ENCODE results near the gene SPEM1.

The SPEM1 gene

DNA sequence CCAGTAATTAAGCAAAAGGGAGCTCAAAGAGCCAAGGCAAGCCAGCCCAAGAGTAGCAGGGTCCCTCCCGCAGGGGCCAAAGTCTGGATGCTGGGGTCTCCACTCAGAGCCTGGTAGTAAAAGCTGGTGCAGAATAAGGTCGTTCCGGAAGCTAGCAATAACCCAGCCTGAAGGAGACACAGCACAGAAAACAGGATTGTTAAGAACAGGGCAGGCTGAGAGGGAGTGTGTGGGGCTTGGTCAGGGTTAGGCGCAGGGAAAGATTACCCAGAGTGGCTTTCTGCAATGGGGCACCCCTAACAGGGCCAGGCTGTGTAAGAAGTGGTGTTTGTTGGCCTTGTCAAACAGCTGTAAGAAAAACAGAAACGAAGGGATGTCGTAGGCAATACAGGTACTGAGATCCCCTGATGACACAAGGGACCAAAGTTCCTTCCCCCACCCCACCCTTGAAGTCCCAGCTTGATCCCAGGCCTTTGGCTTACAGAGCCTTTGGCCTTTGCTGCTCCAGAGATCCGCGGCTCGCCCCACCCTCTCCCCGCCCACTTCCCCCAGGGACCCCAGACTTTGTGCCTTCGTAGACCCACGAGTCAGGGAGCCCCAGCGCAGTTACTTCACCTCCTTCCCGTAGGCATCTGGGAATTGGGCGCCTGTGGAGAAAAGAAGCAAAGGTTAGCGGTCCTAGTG is 16.9 kb upstream of the SPEM1 start:
- no peak for TF ChIP-seq CTCF (IDR thresholded peaks at IDR 0.05; ENCODE audit: extremely low read depth, missing control alignments)
- DNase-seq (ENCODE audit: low spot score), result no peak

DNA sequence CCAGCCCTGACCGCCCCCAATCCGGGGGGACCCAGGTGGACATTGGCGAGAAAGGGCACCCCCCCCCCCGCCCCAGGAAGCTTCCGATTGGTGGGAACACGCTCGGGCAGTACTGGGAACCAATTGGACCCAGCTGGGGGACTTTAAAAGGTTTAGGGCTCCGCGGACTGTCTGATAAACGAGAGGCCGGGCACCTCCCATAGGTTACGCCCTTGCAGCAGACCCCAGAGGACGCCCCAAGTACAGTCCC is 16.5 kb upstream of the SPEM1 start:
- no peak for DNase-seq (ENCODE audit: low spot score)
- TF ChIP-seq CTCF (IDR thresholded peaks at IDR 0.05; ENCODE audit: extremely low read depth, missing control alignments), result no peak

DNA sequence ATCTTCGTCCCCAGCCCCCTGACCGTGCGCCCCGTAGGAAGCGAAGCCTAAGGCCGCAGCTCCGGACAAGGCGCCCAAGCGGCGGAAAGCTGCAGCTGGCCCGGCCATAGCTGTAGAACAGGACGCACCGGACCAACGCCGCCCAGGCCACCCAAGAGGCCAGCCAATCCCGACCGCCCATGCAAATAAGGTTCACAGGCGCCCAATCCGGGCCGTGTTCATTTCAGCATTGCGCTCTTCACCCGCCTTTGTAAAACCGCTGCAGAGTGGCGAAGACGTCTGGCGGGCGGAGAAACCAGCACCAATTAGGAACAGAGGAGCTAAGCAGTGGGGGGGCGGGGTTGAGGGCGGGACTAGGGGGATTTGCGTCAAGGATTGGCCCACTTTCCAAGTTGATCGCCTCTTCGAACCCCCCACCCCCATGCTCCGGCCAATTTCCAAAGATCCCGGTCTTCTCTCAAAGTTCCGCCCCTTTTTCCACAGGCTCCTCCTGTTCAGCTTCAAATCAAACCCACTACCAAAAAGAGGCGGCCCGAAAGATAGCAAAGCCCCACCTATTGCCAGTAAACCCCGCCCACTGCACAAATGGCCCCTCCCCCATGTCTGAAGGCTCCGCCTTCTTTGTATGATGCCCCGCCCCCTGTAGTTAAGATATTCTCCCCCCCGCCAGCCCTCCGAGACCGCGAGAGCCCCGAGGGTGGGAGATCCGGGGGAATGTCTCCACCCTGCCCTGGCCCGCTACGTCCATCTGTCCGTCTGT is 16.0 kb upstream of the SPEM1 start, which contains the start of gene TMEM256:
TSS of gene TMEM256 (minus strand) at position 121 of the 760 bp plus-strand sequence. CDS start at position 108, 13 bp downstream.
- TF ChIP-seq CTCF (IDR thresholded peaks at IDR 0.05; ENCODE audit: extremely low read depth, missing control alignments), result no peak
- peak; percentile 97 for DNase-seq (ENCODE audit: low spot score)

DNA sequence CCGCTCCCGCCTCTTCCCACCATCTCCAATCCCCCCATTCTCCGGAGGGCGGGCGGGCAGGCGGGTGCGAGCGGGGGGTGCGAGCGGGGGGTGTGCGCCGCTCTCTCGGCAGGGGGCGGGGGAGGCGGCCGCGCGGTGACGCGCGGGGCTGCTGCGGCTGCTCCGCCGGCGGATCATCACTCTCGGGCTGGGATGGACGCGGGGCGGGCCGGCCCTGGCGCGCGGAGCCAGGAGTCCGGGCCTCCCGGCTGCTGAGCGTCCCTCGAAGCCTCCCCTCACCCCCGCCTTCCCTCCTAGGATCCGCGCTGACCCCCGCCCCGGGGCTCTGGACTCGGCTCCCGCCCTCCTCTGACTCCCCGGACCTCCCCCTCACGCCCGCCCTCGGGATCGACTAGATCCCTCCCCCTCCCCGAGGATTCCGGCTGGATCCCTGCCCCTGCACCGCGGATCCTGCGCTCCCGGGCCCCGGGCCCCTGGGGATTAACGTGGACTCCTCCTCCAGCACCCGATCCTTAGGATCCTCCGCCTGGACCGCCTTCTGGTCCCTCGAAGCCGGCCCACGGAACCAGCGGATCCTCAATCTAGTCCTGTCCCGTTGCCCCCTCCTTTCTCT is 15.3 kb upstream of the SPEM1 start:
- DNase-seq (ENCODE audit: low spot score), result no peak

DNA sequence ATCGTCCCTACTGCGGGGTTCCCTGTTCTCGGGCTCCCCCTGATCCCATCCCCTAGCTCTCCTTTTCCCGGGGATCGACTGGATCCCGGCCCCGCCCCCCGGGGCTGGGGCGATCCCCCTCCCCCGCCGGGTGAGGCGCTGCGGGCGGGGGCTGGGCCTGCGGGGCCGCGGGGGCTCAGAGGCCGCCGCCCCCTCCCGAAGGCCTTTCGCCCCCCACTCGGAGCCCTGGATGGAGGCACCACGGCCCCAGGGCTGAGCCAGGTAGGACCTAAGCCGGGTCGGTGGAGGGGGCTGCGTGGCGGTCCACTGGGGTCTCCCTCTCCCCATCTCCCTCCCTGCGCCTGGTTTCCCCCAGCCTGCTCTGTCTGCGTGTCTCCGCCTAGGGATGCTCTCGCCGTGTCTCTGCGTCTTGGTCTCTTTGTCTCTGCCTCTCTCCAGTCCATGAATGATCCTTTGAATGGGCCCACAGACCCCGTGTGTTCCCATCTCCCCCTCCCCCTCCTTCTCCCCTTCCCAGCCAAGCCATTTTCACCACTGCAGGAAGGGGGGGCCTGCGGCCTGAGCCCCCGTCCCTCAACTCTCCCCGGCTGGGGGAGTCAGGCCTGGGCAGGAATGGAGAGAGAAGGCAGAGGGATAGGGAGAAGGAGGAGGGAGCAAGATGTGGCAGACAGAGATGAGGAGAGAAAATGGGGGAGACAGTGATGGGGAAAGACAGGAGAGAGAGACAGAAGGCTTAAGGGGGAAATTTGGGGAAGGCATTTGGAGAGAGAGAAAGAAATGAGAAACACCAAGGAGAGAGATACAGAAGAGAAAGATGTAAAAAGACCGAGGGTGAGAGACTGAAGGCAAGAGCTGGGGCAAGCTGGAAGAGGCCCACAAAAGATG is 14.5 kb upstream of the SPEM1 start:
- DNase-seq (ENCODE audit: low spot score), result no peak

More for the DNA sequence above, 15.3 kb upstream of the SPEM1 start:
- TF ChIP-seq CTCF (IDR thresholded peaks at IDR 0.05; ENCODE audit: extremely low read depth, missing control alignments), result no peak

GRCh38 chr17:7406235-7406825 is 13.8 kb upstream of the SPEM1 start:
- no peak for DNase-seq (ENCODE audit: low spot score)
- TF ChIP-seq CTCF (IDR thresholded peaks at IDR 0.05; ENCODE audit: extremely low read depth, missing control alignments), result no peak

More for the DNA sequence above, 14.5 kb upstream of the SPEM1 start:
- no peak for TF ChIP-seq CTCF (IDR thresholded peaks at IDR 0.05; ENCODE audit: extremely low read depth, missing control alignments)
